HTERT RPE-1 (cell line): ENCODE data around the gene SEC14L1.

Experiments
- in situ Hi-C: fragments of 300-500 bp; cut with MboI; formaldehyde crosslinking; loops from 4 replicates; pipeline ENCODE4 v1.14.3; 2020; ENCODE audit warnings: low sequenced_read_pairs

The SEC14L1 gene

GRCh38 chr17:77211681-77212080 is 70.9 kb downstream of the SEC14L1 start:
- in situ Hi-C loops, result no loop called here

- in situ Hi-C loops, result no loop called here
These were observed 71.5 kb downstream of the SEC14L1 start for GRCh38 chr17:77212081-77212832.

GRCh38 chr17:77212833-77213777 is 72.3 kb downstream of the SEC14L1 start:
- in situ Hi-C loops, result no loop called here

DNA sequence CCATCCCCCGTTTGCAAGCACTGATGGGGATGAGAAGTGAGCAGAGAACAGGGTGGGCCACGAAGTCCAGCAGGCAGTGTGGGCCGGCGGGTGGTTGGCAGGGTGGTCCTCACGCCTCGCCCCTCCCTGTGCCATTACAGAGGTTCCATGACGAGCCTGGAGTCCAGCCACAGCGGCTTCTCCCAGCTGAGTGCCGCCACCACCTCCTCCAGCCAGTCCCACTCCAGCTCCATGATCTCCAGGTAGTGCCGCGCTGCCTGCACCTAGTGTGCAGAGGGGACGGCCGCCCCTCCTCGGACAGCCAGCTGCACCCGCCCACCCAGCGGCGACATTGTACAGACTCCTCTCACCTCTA is 73.0 kb downstream of the SEC14L1 start:
- in situ Hi-C loops, result no loop called here

GRCh38 chr17:77214328-77214727 is 73.6 kb downstream of the SEC14L1 start:
- in situ Hi-C loops, result no loop called here

DNA sequence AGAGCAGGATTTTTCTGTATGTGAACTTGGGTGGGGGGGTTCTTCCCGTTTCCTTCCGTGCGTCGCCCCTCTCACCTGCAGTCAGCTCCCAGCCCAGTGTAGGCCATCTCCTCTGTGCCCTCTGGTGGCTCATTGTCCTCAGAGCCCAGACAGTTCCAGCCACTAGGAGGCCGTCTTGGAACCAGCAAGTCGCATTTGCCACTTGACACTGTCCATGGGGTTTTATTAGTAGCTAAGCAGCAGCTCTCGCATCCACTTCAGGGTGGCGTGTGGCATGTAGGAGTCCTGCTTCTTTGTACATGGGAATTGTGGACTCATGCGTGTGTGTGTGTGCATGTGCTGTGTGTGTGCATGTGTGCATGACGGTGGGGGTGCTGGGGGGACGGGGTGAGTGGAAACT is 74.0 kb downstream of the SEC14L1 start:
- in situ Hi-C loops, result no loop called here

GRCh38 chr17:77215281-77215680 is 74.5 kb downstream of the SEC14L1 start:
- in situ Hi-C loops, result no loop called here

GRCh38 chr17:77216486-77216885 is 75.7 kb downstream of the SEC14L1 start:
- in situ Hi-C loops, result no loop called here

DNA sequence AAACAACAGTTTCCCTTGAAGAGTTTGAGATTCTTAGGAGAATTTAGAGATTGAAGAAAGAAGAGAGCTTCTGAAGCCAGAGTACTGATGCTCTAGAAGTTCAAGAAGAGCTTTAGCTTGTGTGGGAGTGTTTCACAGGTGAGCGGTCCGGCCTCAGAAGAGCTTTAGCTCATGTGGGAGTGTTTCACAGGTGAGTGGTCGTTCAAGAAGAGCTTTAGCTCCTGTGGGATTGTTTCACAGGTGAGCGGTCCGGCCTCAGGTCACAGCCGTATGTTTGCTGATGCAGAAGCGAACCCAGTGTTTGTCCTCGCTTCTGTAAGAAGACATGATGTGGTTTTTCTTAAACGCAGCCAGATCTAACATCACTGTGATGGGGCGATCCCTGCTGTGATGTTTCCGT is 76.4 kb downstream of the SEC14L1 start:
- in situ Hi-C loops, result no loop called here

DNA sequence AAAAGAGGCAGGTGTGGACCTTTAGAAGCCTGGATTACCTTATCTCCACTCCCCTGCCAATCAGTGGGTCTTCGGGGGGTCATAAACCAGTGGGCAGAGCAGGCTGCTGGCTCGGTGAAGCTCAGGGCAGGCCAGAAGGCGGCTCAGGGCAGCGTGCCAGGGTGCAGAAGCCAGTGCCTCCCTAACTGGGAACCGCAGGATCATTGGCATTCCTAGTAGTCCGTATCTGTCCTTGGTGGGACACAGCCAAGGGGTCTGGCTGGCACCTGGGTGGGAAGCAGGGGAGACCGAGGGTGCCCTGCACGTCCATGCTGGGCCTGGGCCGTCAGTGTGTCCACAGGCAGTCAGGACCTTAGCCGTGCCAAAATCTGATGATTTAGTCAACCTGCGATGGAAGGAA is 76.8 kb downstream of the SEC14L1 start:
- in situ Hi-C loops, result no loop called here

- in situ Hi-C loops, result no loop called here
These were observed 78.1 kb downstream of the SEC14L1 start for GRCh38 chr17:77218902-77219301.

GRCh38 chr17:77222356-77222755 is 81.6 kb downstream of the SEC14L1 start:
- in situ Hi-C loops, result no loop called here

DNA sequence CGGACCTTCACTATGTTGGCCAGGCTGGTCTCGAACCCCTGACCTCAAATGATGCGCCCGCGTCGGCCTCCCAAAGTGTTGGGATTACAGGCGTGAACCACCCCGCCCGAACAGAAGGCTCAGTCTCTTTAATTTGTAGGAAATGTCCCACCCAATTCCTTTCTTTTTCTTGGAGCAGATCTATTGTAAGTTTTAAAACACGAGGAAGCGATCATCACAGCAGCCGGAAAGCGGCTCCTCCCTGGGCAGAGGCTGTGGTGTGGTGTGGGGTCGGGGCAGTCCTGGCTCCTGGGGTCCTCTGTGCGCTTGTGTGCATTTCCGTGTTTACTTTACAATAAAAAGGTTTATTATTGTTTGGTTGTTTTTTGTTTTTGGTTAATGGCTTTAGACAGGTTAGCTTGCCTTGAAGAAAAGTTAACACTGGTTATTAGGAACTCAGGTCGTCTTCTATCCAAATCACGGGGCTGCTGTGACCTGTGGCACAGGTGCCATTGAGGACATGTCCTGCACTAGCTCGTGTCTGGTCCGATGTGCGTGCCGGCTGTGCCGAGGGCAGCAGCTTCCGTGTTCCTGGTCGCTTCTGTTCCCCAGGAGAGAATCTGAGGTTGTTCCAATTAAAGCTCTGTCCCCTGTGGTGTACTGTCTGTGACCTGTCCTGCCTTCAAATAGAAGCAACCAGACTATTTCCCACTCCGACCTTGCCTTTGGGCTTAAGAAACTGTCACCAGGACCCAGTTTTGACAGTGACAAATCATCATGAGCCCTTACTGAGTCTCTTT is 83.1 kb downstream of the SEC14L1 start:
- in situ Hi-C loops, result no loop called here

DNA sequence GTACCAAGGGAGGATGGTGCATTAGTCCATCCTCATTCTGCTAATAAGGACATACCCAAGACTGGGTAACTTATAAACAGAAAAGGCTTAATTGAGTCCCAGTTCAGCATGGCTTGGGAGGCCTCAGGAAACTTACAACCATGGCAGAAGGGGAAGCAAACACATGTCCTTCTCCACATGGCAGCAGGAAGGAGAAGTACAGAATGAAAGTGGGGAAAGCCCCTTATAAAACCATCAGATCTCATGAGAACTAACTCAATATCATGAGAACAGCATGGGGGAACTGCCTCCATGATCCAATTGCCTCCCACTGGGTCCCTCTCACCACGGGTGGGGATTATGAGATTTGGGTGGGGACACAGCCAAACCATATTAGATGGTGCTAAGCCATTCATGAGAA is 84.5 kb downstream of the SEC14L1 start:
- in situ Hi-C loops, result no loop called here

GRCh38 chr17:77227461-77228240 is 86.9 kb downstream of the SEC14L1 start:
- in situ Hi-C loops, result no loop called here

- in situ Hi-C loops, result no loop called here
These were observed 87.5 kb downstream of the SEC14L1 start for GRCh38 chr17:77228241-77228752.

DNA sequence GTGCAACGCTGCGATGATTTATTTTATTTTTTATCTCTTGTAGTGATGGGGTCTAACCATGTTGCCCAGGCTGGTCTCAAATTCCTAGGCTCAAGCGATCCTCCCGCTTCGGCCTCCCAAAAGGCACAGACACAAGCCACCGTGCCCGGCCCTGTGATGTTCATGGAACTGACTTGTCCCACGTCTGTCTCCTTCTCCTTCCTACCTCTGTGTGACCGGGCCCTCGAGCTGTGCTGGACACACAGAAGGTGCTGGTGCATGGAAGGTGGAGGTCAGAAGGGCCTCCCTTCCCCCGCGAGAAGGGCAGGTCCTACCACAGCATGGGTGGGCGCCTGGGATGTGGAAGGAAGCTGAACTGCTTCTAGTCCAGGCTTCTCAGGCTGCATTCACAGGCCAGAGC is 88.0 kb downstream of the SEC14L1 start:
- in situ Hi-C loops, result no loop called here

GRCh38 chr17:77229786-77230435 is 89.1 kb downstream of the SEC14L1 start:
- in situ Hi-C loops, result no loop called here

GRCh38 chr17:77230436-77230830 is 89.7 kb downstream of the SEC14L1 start:
- in situ Hi-C loops, result no loop called here
